SK-N-SH (cell line): ENCODE results near the gene STYXL2. TPM values are rescaled to one million over a fixed set of nuclear protein-coding genes. Genes with fewer than 3 reads are reported as not detected.

Experiments
- CTCF ChIA-PET: fragments of 300-600, 350-600 bp; formaldehyde crosslinking; extraction: SDS; loops from one replicate; lab custom pipeline; 2021; lab: Yijun Ruan, JAX
- POLR2A ChIA-PET: fragments of 350-600 bp; sonication (Branson Sonifier 250); formaldehyde crosslinking; extraction: SDS; loops from one replicate; lab custom pipeline; 2020; ENCODE audit warnings: antibody characterized with exemption, inconsistent platforms; lab: Yijun Ruan, JAX
- DNase-seq: peaks from one replicate; pipeline ENCODE4 v3.0.0; 2012
- H2AFZ ChIP-seq: fragments of 200-600 bp; sonication (generic); 2 replicates; pipeline ENCODE4 v1.8.1; 2016; ENCODE audit warnings: antibody characterized with exemption, mild to moderate bottlenecking, low read depth
- H3F3A ChIP-seq: fragments of 200-600 bp; sonication (generic); replicated peaks from 2 replicates; pipeline ENCODE3; 2016; ENCODE audit warnings: antibody characterized with exemption, mild to moderate bottlenecking; ENCODE audit not compliant: insufficient read depth
- H3K27ac ChIP-seq, 2 experiments: fragments of 200-500 bp in 1 of 2; fragments of 200-600 bp in 1 of 2; sonication (Bioruptor generic) in 1 of 2; sonication (generic), shearing (Covaris generic) in 1 of 2; 2 replicates each; pipeline versions ENCODE4 v1.5.1 to v1.6.1; 2014 to 2016; ENCODE audit warnings: low read depth in 2 of 2, inconsistent platforms in 1 of 2, low read length in 1 of 2, mild to moderate bottlenecking in 1 of 2, mixed read lengths in 1 of 2
- H3K27me3 ChIP-seq: fragments of 200-600 bp; sonication (generic), shearing (Covaris generic); 2 replicates; pipeline ENCODE4 v1.6.1; 2016; ENCODE audit warnings: mixed run types; ENCODE audit not compliant: insufficient read depth
- H3K36me3 ChIP-seq, 2 experiments: fragments of 200-500 bp in 1 of 2; fragments of 200-600 bp in 1 of 2; sonication (Bioruptor generic) in 1 of 2; sonication (generic) in 1 of 2; replicated peaks in 1 of 2; 2 replicates each; pipeline versions ENCODE3 to v1.5.1; 2014 to 2016; ENCODE audit warnings: low read length in 1 of 2, mild to moderate bottlenecking in 1 of 2; ENCODE audit not compliant: insufficient read depth in 2 of 2, control insufficient read depth in 1 of 2
- H3K4me1 ChIP-seq, 2 experiments: fragments of 200-500 bp in 1 of 2; fragments of 200-600 bp in 1 of 2; sonication (Bioruptor generic) in 1 of 2; sonication (generic), shearing (Covaris generic) in 1 of 2; 2 replicates each; pipeline versions ENCODE4 v1.5.1 to v1.6.1; 2014 to 2016; ENCODE audit warnings: low read depth in 1 of 2, low read length in 1 of 2, mixed run types in 1 of 2; ENCODE audit not compliant: insufficient read depth in 2 of 2, control insufficient read depth in 1 of 2
- H3K4me2 ChIP-seq: fragments of 200-600 bp; sonication (generic), shearing (Covaris generic); 2 replicates; pipeline ENCODE4 v1.6.1; 2017; ENCODE audit warnings: mixed run types
- H3K4me3 ChIP-seq, 2 experiments: fragments of 200-500 bp in 1 of 2; fragments of 200-600 bp in 1 of 2; sonication (Bioruptor generic) in 1 of 2; sonication (generic), shearing (Covaris generic) in 1 of 2; 2 replicates each; pipeline versions ENCODE4 v1.5.1 to v1.8.1; 2014 to 2016; ENCODE audit warnings: low read depth in 2 of 2, inconsistent platforms in 1 of 2, low read length in 1 of 2, mild to moderate bottlenecking in 1 of 2, mixed read lengths in 1 of 2, moderate library complexity in 1 of 2
- H3K79me2 ChIP-seq: fragments of 200-600 bp; sonication (generic); 2 replicates; pipeline ENCODE4 v1.8.1; 2017; ENCODE audit warnings: mild to moderate bottlenecking; ENCODE audit not compliant: insufficient read depth
- H3K9ac ChIP-seq: fragments of 200-600 bp; sonication (generic); 2 replicates; pipeline ENCODE4 v1.6.1; 2017; ENCODE audit warnings: mixed run types
- H3K9me2 ChIP-seq: fragments of 200-600 bp; sonication (generic); 2 replicates; pipeline ENCODE4 v1.6.1; 2017; ENCODE audit warnings: mixed run types
- H3K9me3 ChIP-seq: fragments of 200-600 bp; sonication (generic); 2 replicates; pipeline ENCODE4 v1.6.1; 2017; ENCODE audit warnings: mixed run types, mild to moderate bottlenecking, moderate library complexity
- H4K20me1 ChIP-seq: fragments of 200-600 bp; sonication (generic); 2 replicates; pipeline ENCODE4 v1.6.1; 2017; ENCODE audit warnings: mild to moderate bottlenecking, mixed run types; ENCODE audit not compliant: insufficient read depth
- CHD2 ChIP-seq: fragments of 150-350 bp; IDR thresholded peaks from 2 replicates; pipeline ENCODE4 v1.6.1; 2018; ENCODE audit warnings: low read length; ENCODE audit not compliant: partially characterized antibody
- CTCF ChIP-seq: fragments of 200-600 bp; sonication (generic); IDR thresholded peaks from 2 replicates; pipeline ENCODE4 v1.6.1; 2017; ENCODE audit warnings: antibody characterized with exemption, mild to moderate bottlenecking, moderate library complexity
- EZH2phosphoT487 ChIP-seq: fragments of 200-600 bp; sonication (generic); IDR thresholded peaks from 2 replicates; pipeline ENCODE4 v1.6.1; 2017; ENCODE audit warnings: low read depth, mixed run types, mild to moderate bottlenecking, antibody characterized with exemption, moderate library complexity, borderline replicate concordance
- GATA2 ChIP-seq: sonication (generic); formaldehyde crosslinking; IDR thresholded peaks from 2 replicates; pipeline ENCODE4 v1.5.0; 2020; ENCODE audit warnings: mild to moderate bottlenecking, missing genetic modification reagents
- JUND ChIP-seq: IDR thresholded peaks from 2 replicates; pipeline ENCODE4 v1.4.0; 2012
- MXI1 ChIP-seq: IDR thresholded peaks from 2 replicates; pipeline ENCODE4 v1.6.1; 2012; ENCODE audit warnings: mild to moderate bottlenecking, low read depth, low read length, improper control_type of control experiment
- NFIC ChIP-seq: IDR thresholded peaks from 2 replicates; pipeline ENCODE4 v1.4.0; 2012; ENCODE audit warnings: borderline replicate concordance
- NRF1 ChIP-seq: IDR thresholded peaks from 2 replicates; pipeline ENCODE4 v1.6.1; 2012; ENCODE audit warnings: low read depth, mild to moderate bottlenecking, low read length
- TCF12 ChIP-seq: IDR thresholded peaks from 2 replicates; pipeline ENCODE4 v1.4.0; 2012
- ZBTB33 ChIP-seq: IDR thresholded peaks from 2 replicates; pipeline ENCODE4 v1.4.0; 2012; ENCODE audit warnings: low read depth, borderline replicate concordance
- WGBS: methylation state at CpG from one replicate; pipeline ENCODE4 v1.1.6; 2017; ENCODE audit warnings: low lambda C conversion rate; 5-methylcytosine and 5-hydroxymethylcytosine counted together
- polyA plus RNA-seq, 3 experiments: library from polyadenylated mRNA; depleted of rRNA; stranded (reverse); fragments of >200 nt; gene quantifications; 2 replicates each; pipeline ENCODE4 v1.2.3, GENCODE V29; 2012

STYXL2 gene
- polyA plus RNA-seq, 1 of the 3 experiments (the other 2 are of a cell fraction), result not detected

- Histone ChIP-seq H3K4me3 (no peak overlapping the region), H4K20me1 (no peaks in the 10 kb centered on the region), H3K9me3 (no peaks in the 10 kb centered on the region), H3F3A (no peaks in the 10 kb centered on the region), H3K9ac (no peak overlapping the region), H3K79me2 (no peaks in the 10 kb centered on the region), H3K27me3 (no peaks in the 10 kb centered on the region; the same call in 1 of the 2 replicates), H3K36me3 (no peaks in the 10 kb centered on the region), H3K4me2 (no peak overlapping the region), H3K4me1 (no peaks in the 10 kb centered on the region; a peak in 2 of 4 replicates), H3K9me2 (no peaks in the 10 kb centered on the region), H3K27ac (no peak overlapping the region), H2AFZ (no peak overlapping the region)
- ChIA-PET POLR2A (no interaction called here), CTCF (interaction anchor here (0.9 kb wide), 1 partner anchor 12 kb away, joined by 6 read pairs; no protein-coding TSS in a partner anchor)
- no peak for DNase-seq
- TF ChIP-seq NRF1, result no peak
- no peak for TF ChIP-seq ZBTB33
- no peak for TF ChIP-seq TCF12
- 82% methylated on average over 7 of the region's 8 CpGs for WGBS
These were observed 22.6 kb upstream of the STYXL2 start for GRCh38 chr1:167071286-167071685.

- ChIA-PET POLR2A (interaction anchor here (0.6 kb wide), 1 partner anchor 155 kb away, joined by 3 read pairs; no protein-coding TSS in a partner anchor), CTCF (interaction anchor here (0.7 to 1.4 kb wide), 4 partner anchors 9 to 366 kb away, joined by 3 to 5 read pairs (median 4); no protein-coding TSS in a partner anchor)
- no peaks in the 10 kb centered on the region for H3K36me3 ChIP-seq
- WGBS, result 45% methylated on average over 6 of the region's 8 CpGs
- H3K4me1 ChIP-seq, result no peaks in the 10 kb centered on the region
- H3K27me3 ChIP-seq, result no peaks in the 10 kb centered on the region; the same call in 1 of the 2 replicates
- no peaks in the 10 kb centered on the region for H4K20me1 ChIP-seq
- TF ChIP-seq JUND (no peak), MXI1 (no peak), CHD2 (no peak), NFIC (no peak), GATA2 (CRISPR knock-in tag) (no peak), EZH2phosphoT487 (no peak), CTCF (no peak)
- no peak overlapping the region for H3K4me3 ChIP-seq
- no peak overlapping the region for H3K27ac ChIP-seq
- no peaks in the 10 kb centered on the region for H3K9me3 ChIP-seq
- no peak overlapping the region for H2AFZ ChIP-seq
- H3K9me2 ChIP-seq, result no peaks in the 10 kb centered on the region
- no peak overlapping the region for H3K4me2 ChIP-seq
- no peak for DNase-seq
- H3F3A ChIP-seq, result no peaks in the 10 kb centered on the region
- no peaks in the 10 kb centered on the region for H3K79me2 ChIP-seq
- H3K9ac ChIP-seq, result no peak overlapping the region
These were observed 17.7 kb upstream of the STYXL2 start for GRCh38 chr1:167076136-167076710.
